Neural cell (in vitro differentiated cells): ENCODE data around the gene GXYLT2. TPM values are rescaled to one million over a fixed set of nuclear protein-coding genes. Genes with fewer than 3 reads are reported as not detected.

ENCODE experiments used
- H2AFZ ChIP-seq: fragments of 200-600, 300-800 bp; sonication (generic), shearing (Covaris generic); 2 replicates; pipeline ENCODE4 v1.6.0; 2014; ENCODE audit warnings: low read depth, mild to moderate bottlenecking, antibody characterized with exemption, low read length, moderate library complexity
- H3F3A ChIP-seq: fragments of 200-600 bp; shearing (Covaris generic); 2 replicates; pipeline ENCODE4 v1.6.1; 2016; ENCODE audit warnings: mild to moderate bottlenecking, moderate library complexity, mixed read lengths, antibody characterized with exemption, low read length; ENCODE audit not compliant: insufficient read depth, poor library complexity, severe bottlenecking
- H3K27ac ChIP-seq: fragments of 200-600, 300-800 bp; sonication (generic), shearing (Covaris generic); 2 replicates; pipeline ENCODE4 v1.5.1; 2014; ENCODE audit warnings: mild to moderate bottlenecking, low read length, moderate library complexity
- H3K27me3 ChIP-seq: fragments of 300-800, 200-600 bp; sonication (generic), shearing (Covaris generic); 2 replicates; pipeline ENCODE4 v1.6.0; 2014; ENCODE audit warnings: mild to moderate bottlenecking, low read depth, low read length, moderate library complexity; ENCODE audit not compliant: insufficient read depth
- H3K36me3 ChIP-seq: fragments of 300-800, 200-600 bp; sonication (generic), shearing (Covaris generic); 2 replicates; pipeline ENCODE4 v1.5.1; 2014; ENCODE audit warnings: mild to moderate bottlenecking, antibody characterized with exemption, low read length, moderate library complexity; ENCODE audit not compliant: insufficient read depth
- H3K4me2 ChIP-seq: fragments of 300-800, 200-600 bp; sonication (generic), shearing (Covaris generic); 2 replicates; pipeline ENCODE4 v1.6.0; 2014; ENCODE audit warnings: mild to moderate bottlenecking, low read length
- H3K4me3 ChIP-seq: fragments of 300-800, 200-600 bp; sonication (generic), shearing (Covaris generic); 2 replicates; pipeline ENCODE4 v1.5.1; 2014; ENCODE audit warnings: mild to moderate bottlenecking, low read length, moderate library complexity
- H3K79me2 ChIP-seq: fragments of 200-600 bp; shearing (Covaris generic); replicated peaks from 2 replicates; pipeline ENCODE4 v1.6.0; 2014; ENCODE audit warnings: mild to moderate bottlenecking, low read length, moderate library complexity; ENCODE audit not compliant: insufficient read depth
- H3K9ac ChIP-seq: fragments of 300-800, 200-600 bp; sonication (generic), shearing (Covaris generic); 2 replicates; pipeline ENCODE4 v1.6.1; 2016; ENCODE audit warnings: mild to moderate bottlenecking, low read length, mixed read lengths
- H3K9me2 ChIP-seq: fragments of 200-600 bp; shearing (Covaris generic); 2 replicates; pipeline ENCODE4 v1.6.1; 2016; ENCODE audit warnings: mild to moderate bottlenecking, low read length, mixed read lengths; ENCODE audit not compliant: insufficient read depth
- H3K9me3 ChIP-seq: fragments of 200-600, 300-800 bp; sonication (generic), shearing (Covaris generic); 2 replicates; pipeline ENCODE4 v1.6.1; 2016; ENCODE audit warnings: mild to moderate bottlenecking, mixed run types, low read length, moderate library complexity, mixed read lengths
- H4K20me1 ChIP-seq: fragments of 200-600 bp; shearing (Covaris generic); 2 replicates; pipeline ENCODE4 v1.6.1; 2016; ENCODE audit warnings: mild to moderate bottlenecking, mixed run types; ENCODE audit not compliant: insufficient read depth
- EP300 ChIP-seq: fragments of 450-650 bp; conservative IDR thresholded peaks from 2 replicates; pipeline ENCODE4 v1.6.1; 2014; ENCODE audit warnings: antibody characterized with exemption, mild to moderate bottlenecking, moderate library complexity; ENCODE audit not compliant: poor library complexity, severe bottlenecking
- EZH2 ChIP-seq: fragments of 200-600, 300-800 bp; shearing (Covaris generic), sonication (generic); IDR thresholded peaks from 2 replicates; pipeline ENCODE4 v1.6.1; 2014; ENCODE audit warnings: antibody characterized with exemption, low read length, borderline replicate concordance, mild to moderate bottlenecking; ENCODE audit not compliant: insufficient read depth, poor library complexity, severe bottlenecking
- MXI1 ChIP-seq: fragments of 450-650 bp; conservative IDR thresholded peaks from 2 replicates; pipeline ENCODE4 v1.6.1; 2014; ENCODE audit warnings: antibody characterized with exemption, mild to moderate bottlenecking; ENCODE audit not compliant: poor library complexity, severe bottlenecking
- POLR2AphosphoS5 ChIP-seq: IDR thresholded peaks from 2 replicates; pipeline ENCODE4 v1.6.1; 2012
- RAD21 ChIP-seq: fragments of 450-650 bp; conservative IDR thresholded peaks from 2 replicates; pipeline ENCODE4 v1.6.1; 2014; ENCODE audit warnings: antibody characterized with exemption, mild to moderate bottlenecking, moderate library complexity
- SMC3 ChIP-seq: fragments of 450-650 bp; conservative IDR thresholded peaks from 2 replicates; pipeline ENCODE4 v1.6.1; 2014; ENCODE audit warnings: antibody characterized with exemption, mild to moderate bottlenecking, moderate library complexity; ENCODE audit not compliant: poor library complexity
- TAF1 ChIP-seq: IDR thresholded peaks from 2 replicates; pipeline ENCODE4 v1.6.1; 2012; ENCODE audit warnings: low read depth
- polyA plus RNA-seq: library from polyadenylated mRNA; depleted of rRNA; stranded (reverse); fragments of >200 nt; gene quantifications from 2 replicates; pipeline ENCODE4 v1.2.3, GENCODE V29; 2014
- TF ChIP-seq, protein P1 (sequence below): IDR thresholded peaks from 2 replicates; pipeline ENCODE4 v1.6.1; 2012; ENCODE audit warnings: borderline replicate concordance
- TF ChIP-seq, protein P2 (sequence below): fragments of 450-650 bp; IDR thresholded peaks from 2 replicates; pipeline ENCODE4 v1.5.1; 2014; ENCODE audit warnings: antibody characterized with exemption, mild to moderate bottlenecking, moderate library complexity; ENCODE audit not compliant: poor library complexity, severe bottlenecking

GXYLT2 gene
- polyA plus RNA-seq, 1 donor from 2014 or later: 0.48 TPM

- Histone ChIP-seq H3K79me2 (peaks cover 96% of the 10 kb centered on the region), H3K27ac (no peak overlapping the region), H3K4me2 (no peak overlapping the region), H3K4me3 (no peak overlapping the region), H3K36me3 (no peaks in the 10 kb centered on the region), H2AFZ (no peak overlapping the region), H3K9me3 (no peaks in the 10 kb centered on the region), H3K27me3 (no peaks in the 10 kb centered on the region), H3K9me2 (no peaks in the 10 kb centered on the region), H3K9ac (no peak overlapping the region), H4K20me1 (no peaks in the 10 kb centered on the region), H3F3A (no peaks in the 10 kb centered on the region)
- TF ChIP-seq, protein P1, sequence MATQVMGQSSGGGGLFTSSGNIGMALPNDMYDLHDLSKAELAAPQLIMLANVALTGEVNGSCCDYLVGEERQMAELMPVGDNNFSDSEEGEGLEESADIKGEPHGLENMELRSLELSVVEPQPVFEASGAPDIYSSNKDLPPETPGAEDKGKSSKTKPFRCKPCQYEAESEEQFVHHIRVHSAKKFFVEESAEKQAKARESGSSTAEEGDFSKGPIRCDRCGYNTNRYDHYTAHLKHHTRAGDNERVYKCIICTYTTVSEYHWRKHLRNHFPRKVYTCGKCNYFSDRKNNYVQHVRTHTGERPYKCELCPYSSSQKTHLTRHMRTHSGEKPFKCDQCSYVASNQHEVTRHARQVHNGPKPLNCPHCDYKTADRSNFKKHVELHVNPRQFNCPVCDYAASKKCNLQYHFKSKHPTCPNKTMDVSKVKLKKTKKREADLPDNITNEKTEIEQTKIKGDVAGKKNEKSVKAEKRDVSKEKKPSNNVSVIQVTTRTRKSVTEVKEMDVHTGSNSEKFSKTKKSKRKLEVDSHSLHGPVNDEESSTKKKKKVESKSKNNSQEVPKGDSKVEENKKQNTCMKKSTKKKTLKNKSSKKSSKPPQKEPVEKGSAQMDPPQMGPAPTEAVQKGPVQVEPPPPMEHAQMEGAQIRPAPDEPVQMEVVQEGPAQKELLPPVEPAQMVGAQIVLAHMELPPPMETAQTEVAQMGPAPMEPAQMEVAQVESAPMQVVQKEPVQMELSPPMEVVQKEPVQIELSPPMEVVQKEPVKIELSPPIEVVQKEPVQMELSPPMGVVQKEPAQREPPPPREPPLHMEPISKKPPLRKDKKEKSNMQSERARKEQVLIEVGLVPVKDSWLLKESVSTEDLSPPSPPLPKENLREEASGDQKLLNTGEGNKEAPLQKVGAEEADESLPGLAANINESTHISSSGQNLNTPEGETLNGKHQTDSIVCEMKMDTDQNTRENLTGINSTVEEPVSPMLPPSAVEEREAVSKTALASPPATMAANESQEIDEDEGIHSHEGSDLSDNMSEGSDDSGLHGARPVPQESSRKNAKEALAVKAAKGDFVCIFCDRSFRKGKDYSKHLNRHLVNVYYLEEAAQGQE: no peak
- TF ChIP-seq POLR2AphosphoS5: no peak
- TF ChIP-seq EP300: no peak
- TF ChIP-seq MXI1: no peak
- TF ChIP-seq, protein P2, sequence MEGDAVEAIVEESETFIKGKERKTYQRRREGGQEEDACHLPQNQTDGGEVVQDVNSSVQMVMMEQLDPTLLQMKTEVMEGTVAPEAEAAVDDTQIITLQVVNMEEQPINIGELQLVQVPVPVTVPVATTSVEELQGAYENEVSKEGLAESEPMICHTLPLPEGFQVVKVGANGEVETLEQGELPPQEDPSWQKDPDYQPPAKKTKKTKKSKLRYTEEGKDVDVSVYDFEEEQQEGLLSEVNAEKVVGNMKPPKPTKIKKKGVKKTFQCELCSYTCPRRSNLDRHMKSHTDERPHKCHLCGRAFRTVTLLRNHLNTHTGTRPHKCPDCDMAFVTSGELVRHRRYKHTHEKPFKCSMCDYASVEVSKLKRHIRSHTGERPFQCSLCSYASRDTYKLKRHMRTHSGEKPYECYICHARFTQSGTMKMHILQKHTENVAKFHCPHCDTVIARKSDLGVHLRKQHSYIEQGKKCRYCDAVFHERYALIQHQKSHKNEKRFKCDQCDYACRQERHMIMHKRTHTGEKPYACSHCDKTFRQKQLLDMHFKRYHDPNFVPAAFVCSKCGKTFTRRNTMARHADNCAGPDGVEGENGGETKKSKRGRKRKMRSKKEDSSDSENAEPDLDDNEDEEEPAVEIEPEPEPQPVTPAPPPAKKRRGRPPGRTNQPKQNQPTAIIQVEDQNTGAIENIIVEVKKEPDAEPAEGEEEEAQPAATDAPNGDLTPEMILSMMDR: no peak
- TF ChIP-seq RAD21: no peak
- no peak for TF ChIP-seq EZH2
- TF ChIP-seq TAF1: no peak
- no peak for TF ChIP-seq SMC3
These were observed 131.1 kb downstream of the GXYLT2 start for GRCh38 chr3:73018790-73019441.

GRCh38 chr3:73021301-73021835 is 133.5 kb downstream of the GXYLT2 start:
- Histone ChIP-seq H3K36me3 (no peaks in the 10 kb centered on the region), H3K4me2 (no peak overlapping the region), H4K20me1 (no peaks in the 10 kb centered on the region), H3K27me3 (no peaks in the 10 kb centered on the region), H3K9me3 (no peaks in the 10 kb centered on the region), H3K9me2 (no peaks in the 10 kb centered on the region), H3K9ac (no peak overlapping the region), H3K4me3 (no peak overlapping the region), H3K27ac (no peak overlapping the region), H3K79me2 (peaks cover 100% of the 10 kb centered on the region), H2AFZ (no peak overlapping the region), H3F3A (no peaks in the 10 kb centered on the region)
- TF ChIP-seq EZH2 (no peak), RAD21 (no peak), SMC3 (no peak), EP300 (no peak), TAF1 (no peak), POLR2AphosphoS5 (no peak)
- TF ChIP-seq, protein P2: no peak
